IPS-15b (cell line): ENCODE data around the gene NSD2.

Experiments used
- H3K27me3 ChIP-seq: one replicate; pipeline ENCODE4 v1.6.1; 2013; ENCODE audit warnings: low read length; ENCODE audit not compliant: control insufficient read depth, insufficient read depth
- H3K36me3 ChIP-seq: one replicate; pipeline ENCODE4 v1.6.1; 2013; ENCODE audit warnings: low read length; ENCODE audit not compliant: control insufficient read depth, insufficient read depth
- H3K4me1 ChIP-seq: one replicate; pipeline ENCODE4 v1.6.1; 2013; ENCODE audit warnings: mild to moderate bottlenecking, low read length; ENCODE audit not compliant: control insufficient read depth, insufficient read depth
- H3K4me3 ChIP-seq: one replicate; pipeline ENCODE4 v1.5.1; 2013; ENCODE audit warnings: low read depth, low read length
- H3K9ac ChIP-seq: one replicate; pipeline ENCODE4 v1.6.1; 2013; ENCODE audit warnings: low read depth, mild to moderate bottlenecking, low read length
- H3K9me3 ChIP-seq: one replicate; pipeline ENCODE4 v1.6.1; 2013; ENCODE audit warnings: mild to moderate bottlenecking, low read length; ENCODE audit not compliant: control insufficient read depth, insufficient read depth

NSD2 gene

DNA sequence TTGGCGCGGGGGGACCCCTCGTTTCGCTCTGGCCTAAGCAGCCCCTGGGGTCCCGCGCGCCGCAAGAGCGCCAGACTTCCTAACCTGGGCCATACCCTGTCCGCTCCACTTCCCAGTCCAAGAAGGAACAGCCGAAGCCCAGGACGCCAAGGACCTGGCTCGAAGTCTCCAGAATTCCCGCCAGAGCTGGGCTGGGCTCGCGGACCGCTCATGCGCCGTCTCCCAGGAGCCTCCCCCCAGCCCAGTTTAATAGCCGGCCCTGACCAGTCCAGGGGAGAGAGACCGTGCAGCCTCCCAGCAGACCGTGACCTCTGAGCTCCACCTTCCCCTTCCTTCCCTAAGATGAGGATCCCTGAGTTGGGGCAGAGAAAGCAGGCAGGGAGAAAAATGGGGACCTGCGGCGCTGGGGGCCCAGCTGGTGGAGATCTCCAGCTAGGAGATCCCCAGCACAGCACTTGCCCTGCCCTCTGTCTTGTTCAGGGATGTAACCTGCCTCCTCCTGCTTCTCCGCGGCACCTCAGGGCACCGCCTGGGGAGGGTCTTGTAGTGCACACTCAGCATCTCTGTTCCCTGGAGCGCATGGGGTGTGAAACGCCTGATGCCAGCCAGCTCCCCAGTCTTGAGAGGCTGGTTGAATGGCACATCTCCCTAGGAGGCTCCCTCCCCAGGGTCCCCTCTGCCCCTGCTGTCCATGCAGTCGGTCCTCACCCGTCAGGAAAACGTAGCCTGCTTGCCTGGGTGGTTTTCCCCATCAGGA is 14.1 kb upstream of the NSD2 start:
- Histone ChIP-seq H3K4me1 (no peaks in the 10 kb centered on the region), H3K9ac (peak overlapping the region; percentile 5), H3K9me3 (no peaks in the 10 kb centered on the region), H3K36me3 (no peaks in the 10 kb centered on the region), H3K4me3 (peak overlapping the region; percentile 87), H3K27me3 (peaks cover 55% of the 10 kb centered on the region)

- no peak overlapping the region for H3K9ac ChIP-seq
Measured at GRCh38 chr4:1857931-1858330, 13.3 kb upstream of the NSD2 start.

DNA sequence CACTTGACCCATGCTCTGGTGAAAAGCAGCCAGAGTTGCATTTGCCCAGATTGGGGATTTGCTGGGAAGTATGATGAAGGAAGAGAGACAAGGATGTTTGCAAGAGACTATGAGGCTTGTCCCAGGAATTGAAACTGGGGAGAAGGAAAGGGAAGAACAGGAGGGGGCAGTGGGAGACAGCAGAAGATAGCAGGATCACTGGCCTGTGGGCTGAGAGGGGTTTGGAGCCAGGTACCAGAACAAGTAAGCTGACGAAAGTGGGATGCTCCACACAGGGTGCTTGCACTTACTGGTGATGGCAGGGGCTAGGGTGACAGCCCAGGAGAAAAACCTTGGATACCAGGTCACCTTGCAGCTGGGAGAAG is 11.8 kb upstream of the NSD2 start:
- H3K4me3 ChIP-seq, result no peak overlapping the region
- H3K4me1 ChIP-seq, result no peaks in the 10 kb centered on the region
- H3K9ac ChIP-seq, result no peak overlapping the region
- H3K27me3 ChIP-seq, result peaks cover 76% of the 10 kb centered on the region
- H3K36me3 ChIP-seq, result no peaks in the 10 kb centered on the region
- no peaks in the 10 kb centered on the region for H3K9me3 ChIP-seq

More at GRCh38 chr4:1857931-1858330, 13.3 kb upstream of the NSD2 start:
- peak overlapping the region; percentile 87 for H3K4me3 ChIP-seq
- H3K27me3 ChIP-seq, result peaks cover 61% of the 10 kb centered on the region
- H3K9me3 ChIP-seq, result no peaks in the 10 kb centered on the region
- H3K36me3 ChIP-seq, result no peaks in the 10 kb centered on the region
- no peaks in the 10 kb centered on the region for H3K4me1 ChIP-seq

GRCh38 chr4:1862055-1862911 is 8.9 kb upstream of the NSD2 start:
- no peaks in the 10 kb centered on the region for H3K36me3 ChIP-seq
- no peaks in the 10 kb centered on the region for H3K9me3 ChIP-seq
- H3K9ac ChIP-seq, result no peak overlapping the region
- no peaks in the 10 kb centered on the region for H3K4me1 ChIP-seq
- H3K27me3 ChIP-seq, result peaks cover 96% of the 10 kb centered on the region
- peak overlapping the region; percentile 35 for H3K4me3 ChIP-seq

- no peaks in the 10 kb centered on the region for H3K4me1 ChIP-seq
- no peaks in the 10 kb centered on the region for H3K36me3 ChIP-seq
- peaks cover 96% of the 10 kb centered on the region for H3K27me3 ChIP-seq
- no peak overlapping the region for H3K9ac ChIP-seq
- peak overlapping the region; percentile 35 for H3K4me3 ChIP-seq
- H3K9me3 ChIP-seq, result no peaks in the 10 kb centered on the region
Measured at GRCh38 chr4:1862961-1863296, 8.3 kb upstream of the NSD2 start.

DNA sequence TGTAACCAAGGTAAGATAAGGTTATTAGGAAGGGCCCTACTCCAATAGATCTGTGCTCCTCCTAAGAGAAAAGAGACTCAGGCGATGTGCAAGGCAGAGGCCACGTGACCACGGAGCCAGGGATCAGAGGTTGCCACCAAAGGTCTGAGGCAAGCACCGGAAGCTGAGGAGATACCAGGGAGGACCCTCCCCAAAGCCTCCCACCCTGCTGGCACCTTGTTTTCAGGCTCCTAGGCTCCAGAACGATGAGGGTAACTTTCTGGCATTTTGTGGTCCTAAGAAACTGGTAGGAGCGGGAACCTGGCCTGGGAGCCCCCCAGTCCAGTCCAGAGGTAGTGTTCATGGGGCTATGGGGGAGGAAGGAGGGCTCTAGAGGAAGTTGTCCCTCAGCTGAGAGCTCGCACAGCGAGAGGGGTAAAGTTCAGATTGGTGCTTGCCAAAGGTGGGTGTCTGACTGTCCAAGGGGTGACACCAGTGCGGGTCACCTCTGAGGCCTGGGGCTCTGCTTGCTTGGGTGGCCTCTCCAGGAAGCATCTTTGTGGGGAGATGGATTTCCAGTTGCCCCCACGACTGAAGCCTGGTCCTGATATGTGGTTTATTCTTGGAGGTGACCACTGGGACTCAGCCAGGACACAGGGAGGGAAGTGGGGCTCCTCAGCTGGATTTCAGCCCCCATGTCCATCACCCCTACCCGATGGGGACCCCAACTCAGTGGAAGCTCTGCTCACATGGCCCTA is 7.7 kb upstream of the NSD2 start:
- Histone ChIP-seq H3K4me1 (no peaks in the 10 kb centered on the region), H3K9ac (no peak overlapping the region)

DNA sequence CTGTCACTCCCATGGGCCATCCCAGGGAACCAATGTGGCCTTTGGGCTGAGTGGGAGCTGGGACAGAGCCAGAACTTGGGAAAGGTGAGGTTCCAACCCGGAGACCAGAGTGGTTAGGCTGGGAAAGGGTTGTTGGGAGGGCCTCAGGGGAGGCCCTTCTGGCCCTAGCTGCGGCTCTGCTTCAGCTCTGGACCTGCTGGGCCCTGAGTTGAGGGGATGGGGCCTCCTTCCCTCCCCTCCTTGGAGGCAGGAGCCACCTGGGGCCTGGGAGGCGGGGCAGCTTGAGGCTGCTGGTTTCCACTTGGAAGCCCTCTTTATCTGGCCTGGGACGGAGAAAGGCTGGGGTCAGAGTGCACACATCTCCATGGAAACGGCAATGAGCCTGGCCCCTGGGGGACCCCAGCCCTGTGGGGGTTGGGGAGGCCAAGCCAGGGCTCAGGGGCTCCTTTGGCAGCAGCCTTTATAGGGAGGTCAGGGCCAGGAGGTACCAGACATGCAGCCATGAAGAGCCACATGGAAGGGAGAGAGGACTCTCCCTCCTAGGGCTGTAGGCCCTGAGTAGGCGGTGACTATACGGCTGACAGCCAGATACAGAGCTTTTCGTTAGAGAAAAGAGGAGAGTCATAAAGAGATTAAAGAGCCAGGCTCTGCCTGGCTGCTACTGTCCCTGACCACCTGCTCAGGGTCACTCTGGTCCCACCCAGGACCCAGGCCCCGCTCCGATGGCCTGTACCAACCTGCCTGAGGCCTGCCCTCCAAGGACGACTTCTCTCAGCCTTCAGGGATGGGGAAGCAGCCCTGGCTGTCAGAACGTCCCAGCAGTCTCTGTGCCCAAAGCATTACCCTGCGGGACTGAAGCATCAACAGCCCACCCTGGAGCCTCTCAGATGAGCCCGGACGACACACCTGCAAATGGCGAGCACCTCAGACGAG is 6.9 kb upstream of the NSD2 start:
- Histone ChIP-seq H3K9ac (no peak overlapping the region), H3K4me1 (no peaks in the 10 kb centered on the region), H3K9me3 (no peaks in the 10 kb centered on the region), H3K27me3 (peaks cover 94% of the 10 kb centered on the region), H3K36me3 (no peaks in the 10 kb centered on the region), H3K4me3 (no peak overlapping the region)

More for the DNA sequence above, 7.7 kb upstream of the NSD2 start:
- H3K9me3 ChIP-seq, result no peaks in the 10 kb centered on the region
- H3K36me3 ChIP-seq, result no peaks in the 10 kb centered on the region
- peaks cover 96% of the 10 kb centered on the region for H3K27me3 ChIP-seq
- no peak overlapping the region for H3K4me3 ChIP-seq

DNA sequence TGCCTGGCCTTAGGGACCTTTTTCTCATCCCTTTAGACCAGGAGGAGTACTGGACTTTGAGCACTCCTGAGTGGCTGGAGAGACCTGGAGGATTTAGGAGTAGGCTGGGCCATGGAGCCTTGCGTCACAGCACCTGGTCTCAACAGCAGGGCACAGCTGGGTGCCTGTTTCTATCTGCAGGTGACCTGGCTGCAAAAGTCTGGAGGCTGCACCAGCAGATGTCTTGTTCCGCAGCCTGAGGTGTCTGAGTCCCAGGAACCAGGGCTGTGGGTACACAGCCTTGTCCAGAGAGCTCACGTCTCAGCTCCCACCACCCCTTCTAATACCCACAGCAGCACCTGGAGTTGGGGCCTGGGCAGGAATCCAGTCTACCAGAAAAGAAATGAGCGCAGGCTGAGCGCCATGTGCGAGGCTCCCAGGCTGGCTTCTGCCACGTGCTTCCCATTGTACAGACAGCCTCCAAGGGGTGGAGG is 5.0 kb upstream of the NSD2 start:
- H3K9me3 ChIP-seq, result no peaks in the 10 kb centered on the region
- H3K36me3 ChIP-seq, result no peaks in the 10 kb centered on the region
- H3K27me3 ChIP-seq, result peaks cover 81% of the 10 kb centered on the region
- no peaks in the 10 kb centered on the region for H3K4me1 ChIP-seq
- H3K9ac ChIP-seq, result no peak overlapping the region
- no peak overlapping the region for H3K4me3 ChIP-seq

DNA sequence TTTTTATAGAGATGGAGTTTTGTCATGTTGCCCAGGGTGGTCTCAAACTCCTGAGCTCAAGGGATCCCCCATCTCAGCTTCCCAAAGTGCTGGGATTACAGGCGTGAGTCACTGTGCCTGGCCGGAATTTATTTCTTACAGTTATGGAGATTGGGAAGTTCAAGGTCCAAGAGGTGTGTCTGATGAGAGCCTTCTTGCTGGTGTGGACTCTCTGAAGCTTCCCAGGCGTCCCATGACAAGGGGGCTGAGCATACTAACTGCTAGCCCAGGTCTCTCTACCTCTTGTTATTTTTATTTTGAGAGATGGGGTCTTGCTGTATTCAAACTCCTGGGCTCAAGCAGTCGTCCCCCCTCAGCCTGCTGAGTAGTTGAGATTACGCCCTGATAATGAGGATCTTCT is 2.9 kb upstream of the NSD2 start:
- H3K4me1 ChIP-seq, result no peaks in the 10 kb centered on the region
- H3K27me3 ChIP-seq, result peaks cover 62% of the 10 kb centered on the region

GRCh38 chr4:1868912-1869311 is 2.3 kb upstream of the NSD2 start:
- H3K27me3 ChIP-seq, result peaks cover 56% of the 10 kb centered on the region
- no peaks in the 10 kb centered on the region for H3K4me1 ChIP-seq
- H3K36me3 ChIP-seq, result no peaks in the 10 kb centered on the region
- no peak overlapping the region for H3K9ac ChIP-seq
- H3K9me3 ChIP-seq, result no peaks in the 10 kb centered on the region
- no peak overlapping the region for H3K4me3 ChIP-seq

More for the DNA sequence above, 2.9 kb upstream of the NSD2 start:
- Histone ChIP-seq H3K9me3 (no peaks in the 10 kb centered on the region), H3K9ac (no peak overlapping the region), H3K4me3 (no peak overlapping the region), H3K36me3 (no peaks in the 10 kb centered on the region)
